ENCODE results near the gene XPO4. TPM values are rescaled to one million over a fixed set of nuclear protein-coding genes. Genes with fewer than 3 reads are reported as not detected.

XPO4 gene
- total and polyA plus RNA-seq, 2 of the 8 experiments (the other 6 are each of a cell fraction or from before 2014, with no cell fraction given), result 11.9 to 33.3 TPM

- no peak overlapping the region for H2AFZ ChIP-seq (ENCODE audit: low read length)
- no peak overlapping the region for H3K27ac ChIP-seq (ENCODE audit: low read depth, low read length)
- H3K23ac ChIP-seq (ENCODE audit: insufficient read length), result no peak overlapping the region
- H2BK20ac ChIP-seq (ENCODE audit: low read length), result no peak overlapping the region
- H2BK12ac ChIP-seq (ENCODE audit: low read depth, low read length), result no peak overlapping the region
- no peak overlapping the region for H3K18ac ChIP-seq (ENCODE audit: extremely low read depth, low read length)
- H4K20me1 ChIP-seq (replicated peaks in 1 of 2; ENCODE audit: control insufficient read depth in 1 of 2, insufficient read depth in 2 of 2, low read length in 2 of 2), result peaks cover 0 to 2% of the 10 kb centered on the region in 2 experiments
- no peak overlapping the region for H3K14ac ChIP-seq (ENCODE audit: insufficient read length)
- H3K4me1 ChIP-seq (replicated peaks in 1 of 4; ENCODE audit: control insufficient read depth in 3 of 4, insufficient read depth in 4 of 4, low read length in 3 of 4), result no peaks in the 10 kb centered on the region
- no peak overlapping the region for H3K56ac ChIP-seq (replicated peaks; ENCODE audit: insufficient read length, low read depth, low read length)
- H2BK120ac ChIP-seq (replicated peaks; ENCODE audit: low read depth, low read length), result no peak overlapping the region
- no peak overlapping the region for H3K4me3 ChIP-seq (ENCODE audit: extremely low read depth in 1 of 4, insufficient read depth in 2 of 4, low read depth in 3 of 4, low read length in 4 of 4)
- no peaks in the 10 kb centered on the region for H3K27me3 ChIP-seq (replicated peaks in 1 of 4; ENCODE audit: control insufficient read depth in 3 of 4, extremely low read depth in 1 of 4, insufficient read depth in 3 of 4, low read length in 3 of 4)
- H3K36me3 ChIP-seq (ENCODE audit: control insufficient read depth in 2 of 4, insufficient read depth in 4 of 4, low read length in 3 of 4), result peaks cover 0 to 5% (median 4%) of the 10 kb centered on the region in 4 experiments; a peak in 5 of 8 replicates
- no peak overlapping the region for H3K9ac ChIP-seq (replicated peaks in 1 of 4; ENCODE audit: extremely low read depth in 1 of 4, low read depth in 3 of 4, low read length in 3 of 4)
- no peaks in the 10 kb centered on the region for H3K23me2 ChIP-seq (ENCODE audit: low read depth, low read length)
- no peak overlapping the region for H2BK15ac ChIP-seq (ENCODE audit: low read length)
- no peak overlapping the region for H3K4ac ChIP-seq (replicated peaks; ENCODE audit: insufficient read length, low read depth, low read length)
- no peak for TF ChIP-seq E2F6 (IDR thresholded peaks at IDR 0.05)
- TF ChIP-seq JUN (IDR thresholded peaks at IDR 0.05; ENCODE audit: low read depth, low read length), result no peak
- no peak for TF ChIP-seq NANOG (IDR thresholded peaks at IDR 0.05; ENCODE audit: insufficient read depth, low read depth, low read length, poor library complexity, severe bottlenecking)
- no peak for TF ChIP-seq SUZ12 (IDR thresholded peaks at IDR 0.05; ENCODE audit: low read length)
- no peak for TF ChIP-seq HDAC6 (IDR thresholded peaks at IDR 0.05; ENCODE audit: low read depth, low read length)
- H3K4me2 ChIP-seq (ENCODE audit: insufficient read depth in 1 of 2, low read depth in 2 of 2, low read length in 2 of 2), result no peak overlapping the region
- H4K5ac ChIP-seq (ENCODE audit: insufficient read length, low read depth, low read length), result no peak overlapping the region
- H4K91ac ChIP-seq (replicated peaks; ENCODE audit: insufficient read length, low read length), result no peak overlapping the region
- H2BK5ac ChIP-seq (ENCODE audit: low read depth, low read length), result no peak overlapping the region
- FAIRE-seq, result no peak
- no peak for DNase-seq (ENCODE audit: low read depth in 1 of 2, low spot score in 2 of 2)
- no peak overlapping the region for H4K8ac ChIP-seq (ENCODE audit: extremely low read depth, insufficient read depth, low read length)
- no peaks in the 10 kb centered on the region for H3K9me3 ChIP-seq (ENCODE audit: insufficient read depth in 2 of 2, low read depth in 1 of 2, low read length in 1 of 2)
- H3K79me1 ChIP-seq (ENCODE audit: low read depth, low read length), result peaks cover 2% of the 10 kb centered on the region; the same call in 1 of the 2 replicates
- 100% methylated on average over 1 of the region's 1 CpG; no CpG with 5 or more reads in 1 of the 2 experiments for WGBS, 2 experiments (ENCODE audit: extremely low coverage in 1 of 2, insufficient coverage in 1 of 2, insufficient read length in 1 of 2, insufficient replicate concordance in 2 of 2, low coverage in 1 of 2, low lambda C conversion rate in 2 of 2, missing lambda C conversion rate in 1 of 2)
- CTCF ChIA-PET (ENCODE audit: partially characterized antibody), result interaction anchor here (0.9 to 4.7 kb wide), 6 partner anchors 10 to 299 kb away, joined by 3 to 21 read pairs (median 6); no protein-coding TSS in a partner anchor
- peaks cover 0 to 25% of the 10 kb centered on the region in 2 experiments; a peak in 2 of 4 replicates for H3K79me2 ChIP-seq (ENCODE audit: control insufficient read depth in 1 of 2, insufficient read depth in 2 of 2, low read length in 2 of 2)
- no peak overlapping the region for H2AK5ac ChIP-seq (ENCODE audit: low read depth, low read length)
- POLR2A ChIA-PET (ENCODE audit: partially characterized antibody), result interaction anchor here (1.6 kb wide), 1 partner anchor 36 kb away, joined by 4 read pairs; no protein-coding TSS in a partner anchor
These were observed 55.2 kb downstream of the XPO4 start for GRCh38 chr13:20847296-20847695.
